Thoracic aorta (tissue), 2 donors: ENCODE measurements around the gene FAM120B. TPM values are rescaled to one million over a fixed set of nuclear protein-coding genes. Genes with fewer than 3 reads are reported as not detected.

Source experiments
- ATAC-seq: fragments of 150-250 bp; one replicate; pipeline ENCODE4 v1.8.0; 2017; ENCODE audit warnings: low read depth; ENCODE audit not compliant: insufficient number of reproducible peaks, low FRiP score
- DNase-seq: peaks from one replicate; pipeline ENCODE4 v3.0.0-alpha.2; 2020; ENCODE audit warnings: low spot score
- H3K27ac ChIP-seq, 2 donors: fragments of 200-600 bp; sonication (generic); 1 replicate in 1 of 2; 2 replicates in 1 of 2; pipeline ENCODE4 v1.5.1; 2016; ENCODE audit warnings: mild to moderate bottlenecking in 2 of 2, moderate library complexity in 2 of 2
- H3K27me3 ChIP-seq: fragments of 200-600 bp; sonication (generic); replicated peaks from 2 replicates; pipeline ENCODE4 v1.6.0; 2016; ENCODE audit warnings: mild to moderate bottlenecking; ENCODE audit not compliant: insufficient read depth
- H3K36me3 ChIP-seq: fragments of 200-600 bp; sonication (generic); one replicate; pipeline ENCODE4 v1.5.1; 2016
- H3K4me1 ChIP-seq, 2 donors: fragments of 200-600 bp; sonication (generic); 1 replicate in 1 of 2; 2 replicates in 1 of 2; pipeline versions ENCODE4 v1.5.1 to v1.6.0; 2016; ENCODE audit warnings: low read depth in 2 of 2, mild to moderate bottlenecking in 1 of 2; ENCODE audit not compliant: control insufficient read depth in 1 of 2
- H3K4me3 ChIP-seq: fragments of 200-600 bp; sonication (generic); 2 replicates; pipeline ENCODE4 v1.5.1; 2016; ENCODE audit warnings: mild to moderate bottlenecking
- H3K9me3 ChIP-seq: fragments of 200-600 bp; sonication (generic); 2 replicates; pipeline ENCODE4 v1.5.1; 2016
- CTCF ChIP-seq: fragments of 200-600 bp; sonication (generic); IDR thresholded peaks from one replicate; pipeline ENCODE4 v1.5.1; 2019; ENCODE audit warnings: antibody characterized with exemption
- total RNA-seq, 2 donors: library from RNA; depleted of rRNA; stranded (reverse); fragments of >200 nt; gene quantifications; one replicate each; pipeline versions ENCODE4 v1.1.0 to v1.2.3, GENCODE V29; 2016

FAM120B gene
- total RNA-seq, 2 donors from 2014 or later = 21.0 to 24.1 TPM

GRCh38 chr6:170453586-170454511 is 147.3 kb downstream of the FAM120B start:
- H3K4me1 ChIP-seq = no peaks in the 10 kb centered on the region
- ATAC-seq (no peak), DNase-seq (no peak)
- no peaks in the 10 kb centered on the region for H3K36me3 ChIP-seq
- H3K27me3 ChIP-seq = no peaks in the 10 kb centered on the region
- H3K4me3 ChIP-seq = no peak overlapping the region
- no peaks in the 10 kb centered on the region for H3K9me3 ChIP-seq
- no peak for TF ChIP-seq CTCF
- no peak overlapping the region for H3K27ac ChIP-seq

- no peak overlapping the region for H3K27ac ChIP-seq
- no peak overlapping the region for H3K4me3 ChIP-seq
- no peak for TF ChIP-seq CTCF
- H3K4me1 ChIP-seq = no peaks in the 10 kb centered on the region
- H3K9me3 ChIP-seq = no peaks in the 10 kb centered on the region
- ATAC-seq (no peak), DNase-seq (no peak)
- no peaks in the 10 kb centered on the region for H3K27me3 ChIP-seq
- H3K36me3 ChIP-seq = no peaks in the 10 kb centered on the region
Measured at GRCh38 chr6:170454512-170455285, 148.1 kb downstream of the FAM120B start.

- ATAC-seq = no peak
- H3K9me3 ChIP-seq = no peaks in the 10 kb centered on the region
- no peak overlapping the region for H3K27ac ChIP-seq
- H3K36me3 ChIP-seq = no peaks in the 10 kb centered on the region
- no peaks in the 10 kb centered on the region for H3K4me1 ChIP-seq
- no peak for DNase-seq
- TF ChIP-seq CTCF = no peak
- no peaks in the 10 kb centered on the region for H3K27me3 ChIP-seq
- no peak overlapping the region for H3K4me3 ChIP-seq
Measured at GRCh38 chr6:170455335-170455979, 148.9 kb downstream of the FAM120B start.

- Histone ChIP-seq H3K27ac (no peak overlapping the region), H3K9me3 (no peaks in the 10 kb centered on the region), H3K27me3 (no peaks in the 10 kb centered on the region), H3K36me3 (no peaks in the 10 kb centered on the region), H3K4me3 (no peak overlapping the region), H3K4me1 (no peaks in the 10 kb centered on the region)
- DNase-seq (no peak), ATAC-seq (no peak)
- no peak for TF ChIP-seq CTCF
Measured at GRCh38 chr6:170456334-170456733, 149.8 kb downstream of the FAM120B start.

Other genes with a start within 250 kb of the FAM120B start
- gene DLL1, start 15.7 kb upstream of the FAM120B start, total RNA-seq = 10 to 100 TPM in 1 of 2 donors, 1 to 10 TPM in 1; 6.1 to 12.6 TPM
- gene PSMB1, start 246.5 kb downstream of the FAM120B start, total RNA-seq = 100 to 1,000 TPM; 143 to 159 TPM
- gene TBP, start 247.6 kb downstream of the FAM120B start, total RNA-seq = 10 to 100 TPM in 1 of 2 donors, 1 to 10 TPM in 1; 8.0 to 16.6 TPM